K562 (cell line): Measurements from ENCODE around the gene WFIKKN1. TPM values are rescaled to one million over a fixed set of nuclear protein-coding genes. Genes with fewer than 3 reads are reported as not detected.
A peak's percentile ranks its signal among the peaks of the same experiment; 100 is the strongest.

ENCODE experiments used
- ATAC-seq: fragments of 200-7000 bp; cut with Tn5 transposase; 3 replicates; pipeline ENCODE4 v1.9.1; 2020; ENCODE audit warnings: moderate library complexity
- BruUV-seq: library from RNA; stranded (reverse); fragments of 400-500 nt; replicated peaks from 2 replicates; lab custom pipeline; 2021; lab: Mats Ljungman, UMichigan
- CTCF ChIA-PET: fragments of 300-600 bp; formaldehyde crosslinking; extraction: SDS; loops from one replicate; lab custom pipeline; 2021; ENCODE audit warnings: low intra/inter-chr PET ratio; lab: Yijun Ruan, JAX
- POLR2A ChIA-PET: fragments of 300-600, 350-650 bp; sonication (Branson Sonifier 250); formaldehyde crosslinking; extraction: SDS; loops from one replicate; lab custom pipeline; 2021; ENCODE audit warnings: antibody characterized with exemption, inconsistent platforms; lab: Yijun Ruan, JAX
- DNase-seq, 4 experiments: peaks; one replicate each; pipeline versions ENCODE4 v3.0.0 to v3.0.0-alpha.2; 2011 to 2018; ENCODE audit warnings: low spot score in 3 of 4, mixed read lengths in 3 of 4; ENCODE audit errors: extremely low read depth in 1 of 4
- FAIRE-seq: peaks from 2 replicates; lab custom pipeline; 2011; peaks lifted over from hg19 to GRCh38; lab: Jason Lieb, UNC
- H2AFZ ChIP-seq: 2 replicates; pipeline ENCODE4 v1.6.0; 2011; ENCODE audit warnings: low read depth, low read length, control low read depth, inconsistent platforms
- H3K27ac ChIP-seq: fragments of 200-600 bp; 3 replicates; pipeline ENCODE4 v1.8.0; 2011; ENCODE audit warnings: low read depth, mild to moderate bottlenecking, control low read depth, inconsistent platforms, low read length, moderate library complexity, mixed read lengths; ENCODE audit errors: extremely low read depth
- H3K27me3 ChIP-seq, 2 experiments: fragments of 300-600 bp in 1 of 2; 2 replicates in 1 of 2; 3 replicates in 1 of 2; pipeline versions ENCODE4 v1.6.0 to v1.8.0; 2011; ENCODE audit warnings: inconsistent platforms in 2 of 2, low read length in 2 of 2, mild to moderate bottlenecking in 1 of 2, mixed read lengths in 1 of 2, moderate library complexity in 1 of 2; ENCODE audit not compliant: control insufficient read depth in 2 of 2, insufficient read depth in 2 of 2
- H3K36me3 ChIP-seq: fragments of 300-600 bp; 3 replicates; pipeline ENCODE4 v1.8.0; 2011; ENCODE audit warnings: mild to moderate bottlenecking, low read length, inconsistent platforms; ENCODE audit not compliant: control insufficient read depth, insufficient read depth
- H3K4me1 ChIP-seq, 2 experiments: fragments of 200-600 bp in 1 of 2; replicated peaks in 1 of 2; 2 replicates in 1 of 2; 3 replicates in 1 of 2; pipeline versions ENCODE4 v1.5.1 to v1.8.0; 2011; ENCODE audit warnings: inconsistent platforms in 2 of 2, low read length in 2 of 2, mild to moderate bottlenecking in 1 of 2, mixed read lengths in 1 of 2, moderate library complexity in 1 of 2; ENCODE audit not compliant: control insufficient read depth in 2 of 2, insufficient read depth in 2 of 2
- H3K4me2 ChIP-seq: 2 replicates; pipeline ENCODE4 v1.6.1; 2011; ENCODE audit warnings: low read length, control low read depth, inconsistent platforms, mixed read lengths; ENCODE audit not compliant: insufficient read depth
- H3K4me3 ChIP-seq: fragments of 200-600 bp; sonication (generic), shearing (Covaris generic); 2 replicates; pipeline ENCODE4 v1.5.1; 2016; ENCODE audit warnings: control low read depth, inconsistent platforms
- H3K79me2 ChIP-seq: fragments of 200-600 bp; 3 replicates; pipeline ENCODE4 v1.8.0; 2011; ENCODE audit warnings: low read length, inconsistent platforms; ENCODE audit not compliant: control insufficient read depth, insufficient read depth
- H3K9ac ChIP-seq, 2 experiments: 2 replicates each; pipeline versions ENCODE4 v1.6.0 to v1.6.1; 2011; ENCODE audit warnings: low read depth in 2 of 2, low read length in 2 of 2, control low read depth in 1 of 2, inconsistent platforms in 1 of 2, mild to moderate bottlenecking in 1 of 2, mixed read lengths in 1 of 2; ENCODE audit not compliant: insufficient read depth in 1 of 2
- H3K9me1 ChIP-seq: one replicate; pipeline ENCODE4 v1.6.0; 2011; ENCODE audit warnings: inconsistent platforms, mild to moderate bottlenecking, low read length, moderate library complexity; ENCODE audit not compliant: control insufficient read depth, insufficient read depth
- H3K9me3 ChIP-seq: replicated peaks from 2 replicates; pipeline ENCODE4 v1.5.1; 2011; ENCODE audit warnings: low read depth, low read length, inconsistent platforms; ENCODE audit not compliant: control insufficient read depth, insufficient read depth
- H4K20me1 ChIP-seq: replicated peaks from 2 replicates; pipeline ENCODE4 v1.6.1; 2011; ENCODE audit warnings: low read length, inconsistent platforms, mixed read lengths; ENCODE audit not compliant: control insufficient read depth, insufficient read depth
- POU5F1 ChIP-seq: fragments of 150-350 bp; IDR thresholded peaks from 2 replicates; pipeline ENCODE4 v1.6.1; 2014; ENCODE audit warnings: borderline replicate concordance, low read length, low read depth, mild to moderate bottlenecking; ENCODE audit not compliant: partially characterized antibody
- ZNF263 ChIP-seq: sonication (generic); formaldehyde crosslinking; IDR thresholded peaks from 2 replicates; pipeline ENCODE4 v1.8.0; 2022; ENCODE audit warnings: mild to moderate bottlenecking, missing genetic modification reagents, borderline replicate concordance
- ZNF551 ChIP-seq: fragments of 250-450 bp; sonication (Bioruptor Pico); IDR thresholded peaks from 2 replicates; pipeline ENCODE4 v1.5.0; 2021; ENCODE audit warnings: mild to moderate bottlenecking, moderate library complexity
- WGBS: fragments of 100-300 bp; shearing (Covaris generic); methylation state at CpG from one replicate; pipeline ENCODE4 v1.1.6; 2016; ENCODE audit warnings: low coverage, mixed read lengths; ENCODE audit not compliant: insufficient coverage; ENCODE audit errors: missing lambda C conversion rate; 5-methylcytosine and 5-hydroxymethylcytosine counted together
- in situ Hi-C: fragments of 300-500 bp; cut with MboI; formaldehyde crosslinking; loops from 4 replicates; pipeline ENCODE4 v1.15.0; 2018; ENCODE audit warnings: inconsistent platforms, mixed read lengths
- intact Hi-C: fragments of 100-400 bp; cut with micrococcal nuclease; formaldehyde crosslinking; loops from 2 replicates; pipeline ENCODE4 v1.14.2; 2022
- polyA plus RNA-seq, 8 experiments: library from polyadenylated mRNA; depleted of rRNA in 4 of 8; stranded (reverse) in 5 of 8; unstranded in 3 of 8; fragments of >200 nt; fragmentation: Nextera tagmentation in 2 of 8; fragmentation: Illumina TruSeq in 1 of 8; extraction: Ambion mirVana in 2 of 8; extraction: Trizol in 1 of 8; gene quantifications; 2 replicates each; pipeline versions ENCODE4 v1.2.1 to v1.2.3, GENCODE V29; 2011 to 2014; ENCODE audit warnings: inconsistent platforms in 1 of 8, missing spikeins in 1 of 8
- total RNA-seq, 7 experiments: library from RNA; depleted of rRNA in 6 of 7; stranded (reverse); fragments of >200 nt in 6 of 7; fragmentation: Illumina TruSeq in 2 of 7; extraction: Trizol in 2 of 7; gene quantifications; 2 replicates each; pipeline versions ENCODE4 v1.2.1 to v1.2.3, GENCODE V29; 2011 to 2021; ENCODE audit warnings: low replicate concordance in 1 of 7

WFIKKN1 gene
- total and polyA plus RNA-seq, 9 of the 15 experiments (the other 6 are each of a cell fraction or from before 2014, with no cell fraction given): 0.14 to 1.1 (median 0.50) TPM; not detected in 4

DNA sequence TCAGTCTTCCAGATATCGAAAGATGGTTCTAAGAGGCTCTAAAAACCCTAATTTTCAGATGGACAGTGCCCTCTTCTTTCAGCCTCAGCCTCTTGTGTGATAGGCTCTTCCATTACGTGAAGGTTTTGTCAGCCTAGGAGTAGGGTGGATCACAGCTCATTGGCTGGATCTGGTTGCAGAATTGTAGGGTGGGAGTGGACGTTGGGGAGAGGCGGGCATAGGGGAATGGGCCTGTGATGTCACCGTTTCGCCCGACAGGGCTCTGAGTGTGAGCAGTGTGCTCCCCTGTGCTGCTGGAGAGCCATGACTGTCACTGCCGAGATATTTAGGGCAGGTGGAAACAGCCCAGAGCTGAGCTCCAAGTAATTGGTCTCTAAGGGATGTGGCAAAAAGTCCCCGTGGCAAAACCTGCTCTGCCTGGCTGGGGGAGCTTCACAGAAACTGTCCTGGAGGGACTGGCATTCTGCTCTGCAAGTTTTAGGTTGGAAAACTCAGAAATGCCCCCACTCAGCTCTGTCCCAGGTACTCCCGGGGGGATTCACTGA is 6.2 kb upstream of the WFIKKN1 start:
- no TSS peak for BruUV-seq
- Histone ChIP-seq H3K36me3 (peaks cover 23% of the 10 kb centered on the region; the same call in 2 of the 3 replicates), H2AFZ (no peak overlapping the region), H3K9me3 (no peaks in the 10 kb centered on the region), H3K4me2 (no peak overlapping the region), H3K9me1 (no peaks in the 10 kb centered on the region), H3K27me3 (no peaks in the 10 kb centered on the region), H3K9ac (peak overlapping the region in 1 of 2 experiments; percentile 70; a peak in 2 of 4 replicates), H3K4me3 (no peak overlapping the region), H3K79me2 (peaks cover 17% of the 10 kb centered on the region; the same call in 2 of the 3 replicates), H3K27ac (peak overlapping the region; percentile 15; the same call in 1 of the 3 replicates), H4K20me1 (no peaks in the 10 kb centered on the region), H3K4me1 (peaks cover 24 to 89% of the 10 kb centered on the region in 2 experiments)
- TF ChIP-seq ZNF551: no peak
- TF ChIP-seq ZNF263 (CRISPR knock-in tag): no peak
- no peak for TF ChIP-seq POU5F1
- POLR2A ChIA-PET: interaction anchor here (0.6 to 2.1 kb wide), 4 partner anchors 12 to 39 kb away, joined by 3 to 8 read pairs (median 4); partner anchors contain the start of gene METTL26
- intact Hi-C loops: no loop called here
- 74% methylated on average over 10 of the region's 10 CpGs for WGBS
- no peak for FAIRE-seq
- ATAC-seq: no peak
- no peak for DNase-seq
- CTCF ChIA-PET: no interaction called here
- in situ Hi-C loops: no loop called here
